NCI-H510A treated with DMSO at 0.1 percent for 48 hours (cell line): ENCODE measurements around the gene NKX2-4.
"Not testable (repeated sequence)": the region's sequence is repeated elsewhere in the genome, so short reads cannot be mapped to it uniquely, and the experiment has no call there.

Experiments used
- DNase-seq: peaks from one replicate; lab custom pipeline; 2025; lab: John Stamatoyannopoulos, UW

NKX2-4 gene

DNA sequence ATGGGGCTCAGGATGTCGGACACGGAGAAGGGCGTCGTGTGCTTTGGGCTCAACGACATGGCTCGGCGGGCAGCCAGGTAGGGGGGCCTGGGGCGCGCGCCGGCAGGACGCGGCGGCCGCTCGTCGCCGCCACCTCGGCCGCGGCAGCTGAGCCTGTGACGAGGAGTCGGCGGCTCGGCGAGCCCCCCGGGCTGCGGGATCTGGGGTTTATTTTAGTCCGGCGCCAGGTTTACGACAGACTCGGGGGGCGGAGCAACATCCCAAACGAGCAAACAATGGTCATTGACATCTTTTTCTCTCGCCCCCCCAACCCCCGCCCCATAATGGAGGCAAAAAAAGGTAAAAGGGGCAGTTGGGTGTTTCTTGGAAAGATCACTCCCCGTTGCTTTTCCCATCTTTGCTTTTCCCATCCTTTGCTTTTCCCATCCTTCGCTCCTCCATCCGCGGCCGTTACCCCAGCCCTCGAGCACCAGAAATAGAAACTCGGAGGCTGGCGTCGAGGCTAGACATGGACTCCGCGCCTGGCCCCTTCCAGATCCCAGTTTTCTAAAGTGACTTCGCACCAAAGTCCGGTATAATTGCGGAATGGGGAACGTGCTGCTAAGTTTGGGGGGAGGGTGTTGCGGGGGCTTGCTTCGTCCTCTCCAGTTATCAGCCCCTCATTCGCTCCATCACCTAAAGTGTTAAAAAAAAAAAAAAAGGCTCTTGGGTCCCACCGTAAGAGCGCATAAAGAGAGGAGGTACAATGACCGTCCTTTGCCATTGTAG is at the start of gene NKX2-4:
Gene NKX2-4, minus strand, starts transcription at position 186 of the 768 bp plus-strand sequence. Its CDS starts 127 bp downstream, at position 59.
- no peak for DNase-seq

DNA sequence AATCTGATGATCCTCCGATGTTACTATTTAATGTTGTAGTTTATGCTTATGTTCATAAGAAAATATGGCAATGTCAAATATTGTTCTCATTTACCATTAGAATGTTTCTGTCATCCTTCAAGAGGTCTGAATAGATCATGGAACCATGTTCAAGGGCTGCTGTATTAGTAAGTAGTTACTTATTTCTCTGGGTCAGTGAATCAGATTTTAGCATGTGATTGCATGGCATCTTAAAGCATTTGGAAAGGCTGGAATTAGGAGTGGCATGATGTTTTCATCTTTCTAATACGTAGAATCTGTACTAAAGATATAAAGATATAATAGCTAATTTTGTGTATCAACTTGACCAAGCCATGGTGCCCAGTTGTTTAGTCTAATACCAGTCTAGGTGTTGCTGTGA is 40.5 kb upstream of the NKX2-4 start:
- DNase-seq, result no peak

DNA sequence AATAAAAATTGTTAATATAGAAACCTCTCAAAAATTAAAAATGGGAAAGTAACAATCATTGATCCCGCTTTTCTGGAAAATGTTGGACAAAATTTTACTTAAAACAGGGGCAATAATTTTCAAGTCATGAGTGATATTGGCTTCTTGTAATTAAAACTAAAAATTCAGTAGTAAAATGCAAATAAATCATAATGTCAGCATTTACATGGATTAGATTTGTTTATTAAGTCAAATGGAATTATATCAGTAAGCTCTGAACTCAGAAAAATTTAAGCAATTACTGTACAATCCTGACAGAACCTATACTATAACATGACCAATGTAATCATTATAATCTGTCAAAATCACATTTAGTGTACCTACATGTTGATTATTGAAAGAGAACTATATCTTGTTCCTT is 39.9 kb upstream of the NKX2-4 start:
- no peak for DNase-seq

DNA sequence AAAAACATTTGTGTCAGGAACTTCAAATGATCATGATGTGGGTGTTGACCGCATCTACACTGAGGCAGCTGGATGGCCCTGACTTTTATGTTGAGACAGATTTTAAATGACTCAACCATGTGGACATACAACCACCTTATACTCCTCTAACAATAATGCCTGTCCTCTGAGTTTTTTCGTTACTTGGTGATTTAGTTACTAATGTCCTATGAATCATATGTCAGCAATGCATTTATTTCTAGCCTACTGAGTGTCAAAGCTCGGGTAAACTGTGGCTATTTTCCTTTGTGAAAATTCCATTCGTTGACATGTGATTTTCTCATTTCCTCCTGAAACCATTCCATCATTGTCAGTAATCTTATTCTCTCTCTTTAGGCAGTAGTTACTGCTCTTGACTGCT is 38.9 kb upstream of the NKX2-4 start:
- DNase-seq, result no peak

DNA sequence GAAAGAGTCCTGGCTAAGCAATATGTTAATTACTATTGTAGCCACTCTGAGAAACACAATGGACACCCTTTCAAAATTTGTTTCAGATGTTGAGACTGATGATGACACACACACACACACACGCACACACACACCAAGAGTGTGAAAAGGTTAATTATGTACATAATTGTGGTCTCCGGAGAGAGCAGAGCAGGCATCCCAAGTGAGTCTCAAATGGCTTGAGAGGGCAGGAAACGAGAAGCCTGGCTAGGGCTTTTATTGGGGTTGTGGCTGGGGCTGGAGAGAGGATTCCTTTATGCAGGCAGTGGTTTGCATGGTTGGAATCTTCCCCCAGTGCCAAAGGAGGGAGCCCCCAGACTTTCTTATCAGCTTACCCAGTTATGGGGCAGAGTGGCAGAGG is 38.2 kb upstream of the NKX2-4 start:
- DNase-seq, result no peak

DNA sequence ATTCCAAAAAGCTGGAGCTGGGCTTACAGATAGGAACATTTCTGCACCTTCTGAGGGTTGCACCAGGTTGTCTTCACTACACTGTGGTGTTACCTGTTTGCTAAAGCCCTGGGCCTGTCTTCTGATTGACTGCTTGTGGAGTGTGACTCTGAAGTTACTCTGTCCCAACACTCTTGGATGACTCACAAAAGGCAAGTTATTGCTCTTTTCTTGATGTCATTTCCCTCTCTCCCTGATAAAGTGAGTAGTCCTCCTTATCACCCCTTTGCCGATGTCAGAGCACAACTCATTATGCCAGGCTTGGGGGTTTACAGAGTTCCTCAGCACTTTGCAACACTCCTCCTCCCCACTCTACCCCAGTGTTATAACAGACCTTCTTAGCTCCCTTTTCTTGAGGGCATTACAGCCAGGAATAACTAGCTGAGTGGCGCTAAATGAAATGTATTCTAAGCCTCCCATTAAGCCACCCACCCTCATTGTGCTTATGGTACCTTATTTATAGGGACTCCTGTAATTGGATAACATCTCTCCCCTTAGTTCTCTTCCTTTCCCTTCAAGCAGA is 36.1 kb upstream of the NKX2-4 start:
- no peak for DNase-seq

DNA sequence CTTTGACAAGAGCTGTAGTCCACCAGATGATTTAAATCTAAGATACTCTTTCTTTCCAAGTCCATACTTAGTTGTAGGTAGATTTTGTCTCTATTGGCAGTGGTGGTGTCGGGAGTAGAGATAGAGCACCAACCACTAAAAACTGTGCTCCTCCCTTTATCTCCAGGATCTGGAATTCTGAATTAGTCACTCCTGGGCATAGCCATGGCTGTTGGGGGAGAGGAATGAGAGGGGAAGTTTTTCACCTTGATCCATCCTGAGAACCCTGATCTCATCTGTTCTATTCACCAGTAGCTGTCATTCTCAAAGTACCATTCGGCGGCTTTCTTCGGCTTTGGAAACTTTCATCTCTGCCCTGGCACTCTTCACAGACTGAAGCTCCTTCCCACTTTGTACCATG is 35.6 kb upstream of the NKX2-4 start:
- no peak for DNase-seq

DNA sequence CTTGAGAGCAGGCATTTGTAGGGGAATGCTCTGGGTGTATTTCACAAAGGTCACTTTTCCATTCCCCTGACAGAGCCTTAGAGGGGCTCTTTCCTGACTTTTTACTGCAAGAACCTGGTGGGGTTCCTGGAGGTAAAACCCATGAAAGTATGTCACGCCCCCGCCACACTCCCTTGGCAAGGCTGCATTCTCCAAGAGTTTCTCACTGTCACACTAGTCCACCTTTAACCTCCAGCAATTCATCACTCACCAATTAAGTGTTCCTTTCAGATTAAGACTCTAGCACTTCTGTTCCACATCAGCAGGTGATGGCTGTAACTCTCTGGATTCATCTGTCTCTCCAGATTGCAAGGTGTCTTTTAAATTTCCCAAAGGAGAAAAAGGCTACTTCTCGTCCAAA is 32.7 kb upstream of the NKX2-4 start:
- no peak for DNase-seq

DNA sequence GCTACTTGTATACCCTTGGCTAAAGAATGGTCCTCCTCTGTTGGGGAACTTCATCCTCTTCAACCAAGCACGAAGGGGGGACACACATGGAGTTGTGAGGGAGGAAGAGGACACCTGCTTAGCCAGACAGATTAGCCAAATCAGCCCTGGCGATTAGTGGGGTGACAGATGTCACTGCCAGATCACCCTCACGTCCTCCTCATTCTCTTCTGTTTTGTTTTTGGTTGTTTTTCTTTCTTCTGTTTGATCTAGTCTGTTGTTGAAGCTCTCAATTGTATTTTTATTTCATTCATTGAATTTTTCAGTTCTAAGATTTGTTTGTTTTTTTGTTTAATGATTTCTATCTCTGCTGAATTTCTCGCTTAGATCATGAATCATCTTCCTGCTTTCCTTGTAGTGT is 27.5 kb upstream of the NKX2-4 start:
- DNase-seq, result no peak

DNA sequence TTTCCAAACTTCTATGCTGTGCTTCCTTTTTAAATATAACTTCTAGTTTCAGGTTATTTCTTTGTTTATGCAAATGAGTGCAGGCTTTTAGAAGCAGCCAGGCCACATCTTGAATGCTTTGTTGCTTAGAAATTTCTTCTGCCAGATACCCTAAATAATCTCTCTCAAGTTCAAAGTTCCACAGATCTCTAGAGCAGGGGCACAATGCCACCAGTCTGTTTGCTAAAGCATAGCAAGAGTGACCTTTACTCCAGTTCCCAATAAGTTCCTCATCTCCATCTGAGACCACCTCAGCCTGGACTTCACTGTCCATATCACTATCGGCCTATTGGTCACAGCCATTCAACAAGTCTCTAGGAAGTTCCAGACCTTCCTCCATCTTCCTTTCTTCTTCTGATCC is 26.4 kb upstream of the NKX2-4 start:
- not testable (repeated sequence) for DNase-seq

DNA sequence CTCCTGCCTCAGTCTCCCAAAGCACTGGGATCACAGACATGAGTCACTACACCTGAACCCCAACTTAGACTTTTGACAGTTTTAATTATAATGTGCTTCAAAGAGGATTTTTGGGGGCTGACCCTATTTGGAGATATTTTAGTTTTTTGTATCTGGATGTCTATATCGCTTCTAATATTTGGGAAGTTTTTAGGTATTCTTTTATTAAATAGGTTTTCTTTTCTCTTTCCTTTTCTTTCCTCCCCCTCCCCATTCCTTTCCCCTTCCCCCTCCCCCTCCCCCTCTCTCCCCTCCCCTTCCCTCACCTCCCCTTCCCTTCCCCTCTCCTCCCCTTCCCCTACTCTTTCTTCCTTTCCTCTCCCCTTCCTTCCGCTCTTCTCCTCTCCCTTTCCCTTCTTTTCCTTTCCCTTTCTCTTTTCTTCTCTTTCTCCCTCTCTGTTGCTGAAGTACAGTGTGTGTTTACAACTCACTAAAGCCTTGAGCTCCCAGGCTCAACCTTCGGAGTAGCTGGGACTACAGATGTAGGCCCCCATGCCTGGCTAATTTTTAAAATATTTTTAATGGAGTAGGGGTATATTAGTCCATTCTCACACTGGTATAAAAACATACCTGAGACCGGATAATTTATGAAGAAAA is 24.4 kb upstream of the NKX2-4 start:
- DNase-seq, result no peak

DNA sequence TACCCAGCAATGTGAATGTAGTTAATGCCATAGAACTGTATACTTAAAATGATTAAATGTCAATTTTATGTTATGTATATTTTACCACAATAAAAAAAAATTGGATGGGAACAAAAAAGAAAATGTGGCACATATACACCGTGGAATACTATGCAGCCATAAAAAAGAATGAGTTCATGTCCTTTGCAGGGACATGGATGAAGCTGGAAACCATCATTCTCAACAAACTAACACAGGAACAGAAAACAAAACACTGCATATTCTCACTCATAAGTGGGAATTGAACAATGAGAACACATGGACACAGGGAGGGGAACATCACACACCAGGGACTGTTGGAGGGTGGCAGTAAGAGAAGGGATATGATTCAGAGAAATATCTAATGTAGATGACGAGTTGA is 21.8 kb upstream of the NKX2-4 start:
- DNase-seq, result not testable (repeated sequence)

DNA sequence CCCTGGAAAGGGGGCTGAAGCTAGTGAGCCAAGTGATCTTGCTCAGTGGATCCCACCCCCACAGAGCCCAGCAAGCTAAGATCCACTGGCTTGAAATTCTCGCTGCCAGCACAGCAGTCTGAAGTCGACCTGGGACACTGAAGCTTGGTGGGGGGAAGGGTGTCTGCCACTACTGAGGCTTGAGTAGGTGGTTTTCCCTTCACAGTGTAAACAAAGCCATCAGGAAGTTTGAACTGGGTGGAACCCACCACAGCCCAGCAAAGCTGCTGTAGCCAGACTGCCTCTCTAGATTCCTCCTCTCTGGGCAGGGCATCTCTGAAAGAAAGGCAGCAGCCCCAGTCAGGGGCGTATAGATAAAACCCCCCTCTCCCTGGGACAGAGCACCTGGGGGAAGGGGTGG is 16.7 kb upstream of the NKX2-4 start:
- not testable (repeated sequence) for DNase-seq

DNA sequence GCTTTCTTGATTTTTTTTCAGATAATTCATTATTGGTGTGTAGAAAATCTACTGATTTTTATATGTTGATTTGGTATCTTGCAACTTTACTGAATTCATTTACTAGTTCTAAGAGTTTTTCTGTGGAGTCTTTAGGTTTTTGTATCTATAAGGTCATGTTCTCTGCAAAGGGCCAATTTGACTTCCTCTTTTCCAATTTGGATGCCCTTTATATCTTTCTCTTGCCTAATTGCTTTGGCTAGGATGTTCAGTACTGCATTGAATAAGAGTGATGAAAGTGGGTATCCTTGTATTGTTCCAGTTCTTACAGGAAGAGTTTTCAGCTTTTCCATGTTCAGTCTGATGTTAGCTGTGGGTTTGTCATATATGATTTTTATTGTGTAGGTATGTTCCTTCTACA is 14.4 kb upstream of the NKX2-4 start:
- DNase-seq, result no peak

DNA sequence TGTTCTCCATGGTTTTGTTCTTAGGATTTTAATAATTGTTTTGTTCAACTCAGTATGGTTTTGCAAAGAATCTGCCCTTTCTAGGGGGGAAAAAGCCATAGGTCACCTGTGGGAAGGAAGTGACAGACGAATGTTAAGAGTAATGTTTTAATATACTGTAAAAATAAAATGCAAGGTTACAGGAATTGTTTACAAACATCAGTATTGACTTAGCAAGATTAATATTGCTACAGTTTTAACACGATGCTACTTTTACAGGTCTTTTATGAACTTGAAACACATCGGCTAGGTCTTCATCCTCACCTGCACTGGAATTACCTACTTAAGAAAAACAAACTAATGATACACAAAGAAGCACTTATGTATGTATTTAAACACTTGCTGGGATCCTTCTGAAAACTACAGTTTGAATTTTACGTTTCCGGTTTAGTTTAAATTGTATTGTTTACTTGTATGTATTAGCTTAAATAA is 1.7 kb upstream of the NKX2-4 start:
- DNase-seq, result no peak

DNA sequence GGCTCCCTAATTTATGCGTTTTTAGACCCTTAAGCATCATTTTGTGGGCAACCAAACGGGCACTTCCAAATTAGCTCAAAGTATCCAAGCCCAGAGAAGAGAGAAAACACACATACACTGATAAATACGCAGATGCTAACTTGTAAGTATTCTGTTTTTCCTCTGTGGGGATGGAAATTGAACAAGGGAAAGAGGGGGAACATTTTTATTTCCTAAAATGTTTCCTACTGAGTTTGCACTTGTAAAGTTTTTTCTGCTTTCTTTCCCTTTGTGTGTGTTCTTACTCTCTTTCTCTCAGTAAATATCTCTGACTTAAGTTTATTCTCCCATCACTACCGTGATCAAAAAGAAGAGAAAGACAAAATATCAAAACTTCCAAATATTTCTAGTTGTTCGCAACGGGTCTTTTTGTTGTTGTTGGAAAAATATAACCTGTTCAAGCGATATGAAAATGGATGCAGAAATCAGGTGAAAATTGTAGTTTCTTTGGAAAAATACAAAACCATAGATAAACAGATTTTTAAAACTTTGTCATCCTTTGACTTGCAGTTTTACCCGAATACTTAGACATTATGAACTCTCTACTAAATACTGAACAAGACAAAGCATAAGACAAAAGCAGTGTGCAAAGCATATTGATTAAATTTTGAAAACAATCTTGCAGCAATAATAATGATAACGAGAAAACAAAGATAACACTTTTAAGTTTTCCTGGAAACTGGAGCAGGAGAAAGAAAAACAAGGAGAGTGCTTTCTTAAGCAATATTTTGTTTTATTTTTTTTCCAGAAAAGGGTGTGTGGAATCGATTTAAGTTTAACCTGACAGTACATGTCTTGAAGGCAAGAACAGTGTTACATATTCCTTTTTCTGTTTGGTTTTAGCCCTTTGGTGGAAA is 1.0 kb upstream of the NKX2-4 start:
- DNase-seq, result no peak

DNA sequence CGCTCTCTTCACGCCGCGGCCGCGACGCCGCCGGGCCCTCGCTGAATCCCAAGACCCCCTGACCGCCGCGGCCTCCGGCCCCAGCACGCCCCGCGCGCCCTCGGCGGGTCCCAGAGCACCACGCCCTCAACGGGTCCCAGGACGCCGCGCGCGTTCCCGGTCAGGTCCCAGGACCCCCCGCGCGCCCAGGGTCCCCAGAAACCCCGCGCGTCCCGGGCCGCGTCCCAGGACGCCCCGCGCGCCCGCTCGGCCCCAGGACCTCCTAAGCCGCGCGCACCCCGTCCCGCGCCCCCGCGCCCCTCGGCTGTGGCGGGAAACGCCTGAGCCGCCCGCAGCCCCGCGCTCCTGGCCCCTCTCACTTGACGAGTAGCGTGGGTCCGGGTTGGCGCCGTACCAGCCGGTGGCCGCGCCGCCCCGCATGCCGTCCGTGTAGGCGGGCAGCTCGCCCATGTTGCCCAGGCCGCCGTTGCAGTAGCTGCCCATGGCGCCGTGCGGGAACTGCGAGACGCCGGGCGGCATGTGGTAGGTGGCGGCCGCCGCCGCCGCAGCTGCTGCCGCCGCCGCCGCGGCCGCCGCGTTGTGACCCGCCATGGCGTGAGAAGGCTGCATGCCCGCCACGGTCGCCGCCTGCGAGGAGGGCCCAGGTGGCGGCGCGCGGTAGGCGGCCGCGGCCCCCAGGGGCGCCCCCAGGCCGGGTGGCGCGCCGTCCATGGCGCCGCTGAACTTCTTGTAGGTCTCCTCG is 556 bp downstream of the NKX2-4 start:
- peak; percentile 21 for DNase-seq

DNA sequence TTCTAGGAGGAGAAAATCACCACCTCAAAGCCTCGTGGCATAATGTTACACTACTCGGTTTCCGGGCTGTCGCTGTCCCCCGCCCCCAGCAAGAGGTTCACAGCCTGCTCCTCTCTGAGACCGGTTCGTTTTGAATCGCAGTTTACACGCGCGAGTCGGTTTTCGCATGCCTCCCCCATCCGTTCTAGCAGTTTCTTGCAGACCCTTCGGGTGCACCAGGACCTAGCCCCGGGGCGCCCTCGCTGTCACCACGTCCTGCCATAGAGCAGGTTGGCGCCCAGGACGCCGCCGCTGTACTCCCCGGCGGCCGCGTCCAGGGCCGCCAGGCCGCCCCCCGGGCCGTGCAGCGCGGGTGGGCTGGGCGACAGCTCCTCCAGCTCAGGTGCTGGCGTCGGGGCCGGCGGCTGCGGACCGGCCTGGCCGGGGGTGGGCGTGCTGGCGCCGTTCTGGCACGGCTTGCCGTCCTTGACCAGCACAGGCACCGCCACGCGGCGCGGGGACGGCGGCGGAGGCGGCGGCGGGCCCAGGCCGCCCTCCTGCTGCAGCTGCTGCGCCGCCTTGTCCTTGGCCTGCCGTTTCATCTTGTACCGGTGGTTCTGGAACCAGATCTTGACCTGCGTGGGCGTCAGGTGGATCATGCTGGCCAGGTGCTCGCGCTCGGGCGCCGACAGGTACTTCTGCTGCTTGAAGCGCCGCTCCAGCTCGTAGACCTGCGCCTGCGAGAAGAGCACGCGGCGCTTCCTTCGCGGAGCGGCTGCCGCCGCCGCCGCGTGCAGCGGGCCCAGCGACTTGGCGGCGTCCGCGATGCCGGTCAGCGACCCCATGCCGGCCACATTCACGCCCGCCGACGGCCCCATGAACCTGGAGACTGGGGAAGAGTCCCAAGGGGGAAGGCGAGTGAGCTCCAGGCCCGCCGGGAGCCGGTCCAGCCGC is 1.4 kb downstream of the NKX2-4 start:
- DNase-seq, result peak; percentile 21

DNA sequence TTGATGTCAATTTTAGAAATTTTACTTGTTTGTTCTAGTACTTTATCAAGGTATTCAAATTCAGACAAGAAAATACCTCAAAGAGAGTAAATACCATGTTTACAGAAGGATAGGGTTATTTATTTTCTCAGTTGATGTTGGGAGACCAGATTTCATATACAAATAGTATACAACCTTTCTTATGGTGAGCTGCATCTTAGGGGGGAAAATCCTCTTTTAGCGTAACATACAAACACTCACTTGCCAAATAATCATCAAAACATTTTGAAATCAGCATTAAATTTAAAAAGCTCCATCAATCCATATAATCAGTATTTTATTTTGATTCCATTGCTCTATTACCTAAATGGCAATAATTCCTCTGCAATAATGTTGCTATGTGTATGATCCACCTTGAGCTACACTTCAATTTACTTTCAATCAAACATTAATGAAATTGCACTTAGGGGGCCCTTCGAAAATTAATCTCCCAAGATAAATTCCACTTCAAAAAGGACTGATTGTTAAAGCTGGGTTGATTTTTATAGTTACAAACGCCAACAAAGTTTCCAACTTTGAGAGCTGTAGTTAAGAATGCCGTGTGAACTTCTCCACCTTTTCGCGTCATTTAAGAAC is 2.2 kb downstream of the NKX2-4 start:
- no peak for DNase-seq

DNA sequence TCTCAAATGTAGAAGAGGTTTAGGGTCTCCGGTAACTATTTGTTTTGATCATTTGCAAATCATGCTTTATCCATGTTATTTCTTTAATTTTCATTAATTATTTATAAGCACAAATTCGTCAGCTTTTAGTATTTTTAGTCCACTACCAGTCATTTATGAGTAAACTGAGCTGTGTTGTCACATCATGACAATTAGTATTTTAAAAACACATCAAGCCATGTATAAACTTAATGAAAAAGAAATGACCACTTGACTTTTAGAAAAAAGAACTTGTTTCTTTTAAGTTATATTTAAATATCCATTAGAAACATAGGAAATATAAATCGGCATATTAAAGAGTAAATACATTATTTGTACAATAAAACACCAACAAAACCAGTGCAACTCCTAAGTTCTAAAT is 2.8 kb downstream of the NKX2-4 start:
- no peak for DNase-seq
